Endothelial cell (in vitro differentiated cells): ENCODE results near the gene MGME1. TPM values are rescaled to one million over a fixed set of nuclear protein-coding genes. Genes with fewer than 3 reads are reported as not detected.
A peak's percentile ranks its signal among the peaks of the same experiment; 100 is the strongest.

ENCODE experiments used
- DNase-seq: peaks from one replicate; pipeline ENCODE4 v3.0.0; 2021; ENCODE audit warnings: low spot score
- H3K27ac Mint-ChIP-seq: one replicate; pipeline ENCODE4 v1.8.0; 2021; ENCODE audit warnings: mixed read lengths, inconsistent platforms; ENCODE audit not compliant: unreplicated experiment
- H3K27me3 Mint-ChIP-seq: one replicate; pipeline ENCODE4 v1.8.0; 2021; ENCODE audit warnings: mild to moderate bottlenecking, moderate library complexity, mixed read lengths, inconsistent platforms; ENCODE audit not compliant: unreplicated experiment
- H3K36me3 Mint-ChIP-seq: one replicate; pipeline ENCODE4 v1.8.0; 2021; ENCODE audit warnings: mild to moderate bottlenecking, low read depth, mixed read lengths, inconsistent platforms; ENCODE audit not compliant: unreplicated experiment
- H3K4me1 Mint-ChIP-seq: one replicate; pipeline ENCODE4 v1.8.0; 2021; ENCODE audit warnings: mild to moderate bottlenecking, mixed read lengths, inconsistent platforms; ENCODE audit not compliant: unreplicated experiment
- H3K4me3 Mint-ChIP-seq: one replicate; pipeline ENCODE4 v1.8.0; 2021; ENCODE audit warnings: mild to moderate bottlenecking, mixed read lengths, inconsistent platforms; ENCODE audit not compliant: unreplicated experiment
- H3K9me3 Mint-ChIP-seq: one replicate; pipeline ENCODE4 v1.8.0; 2021; ENCODE audit warnings: mixed read lengths, inconsistent platforms; ENCODE audit not compliant: unreplicated experiment
- CTCF ChIP-seq: fragments of 200-600 bp; sonication (generic); IDR thresholded peaks from one replicate; pipeline ENCODE4 v1.5.0; 2021; ENCODE audit warnings: antibody characterized with exemption; ENCODE audit not compliant: unreplicated experiment
- total RNA-seq: library from RNA; stranded (reverse); fragmentation: NEBNext Ultra II Directional; extraction: Animal tissue kit (Norgen Biotek cat#: 25700); gene quantifications from one replicate; pipeline ENCODE4 v1.2.1, GENCODE V29; 2021; ENCODE audit not compliant: unreplicated experiment

Gene MGME1
- total RNA-seq, 1 donor from 2014 or later = 17.5 TPM

- peaks cover 5% of the 10 kb centered on the region for H3K27me3 Mint-ChIP-seq
- no peaks in the 10 kb centered on the region for H3K9me3 Mint-ChIP-seq
- peaks cover 5% of the 10 kb centered on the region for H3K36me3 Mint-ChIP-seq
- peaks cover 57% of the 10 kb centered on the region for H3K4me1 Mint-ChIP-seq
- H3K27ac Mint-ChIP-seq = peak overlapping the region; percentile 80
- H3K4me3 Mint-ChIP-seq = peak overlapping the region; percentile 86
- TF ChIP-seq CTCF = no peak
- DNase-seq = no peak
Measured at GRCh38 chr20:17967521-17968365, 1.1 kb upstream of the MGME1 start.

- Mint-ChIP-seq H3K27ac (peak overlapping the region; percentile 95), H3K4me1 (peaks cover 61% of the 10 kb centered on the region), H3K27me3 (peaks cover 5% of the 10 kb centered on the region), H3K36me3 (peaks cover 5% of the 10 kb centered on the region), H3K4me3 (peak overlapping the region; percentile 95), H3K9me3 (no peaks in the 10 kb centered on the region)
- DNase-seq = peak; percentile 33
- TF ChIP-seq CTCF = no peak
Measured at GRCh38 chr20:17969278-17969883, 563 bp downstream of the MGME1 start.

- peak; percentile 9 for DNase-seq
- Mint-ChIP-seq H3K27me3 (peaks cover 4% of the 10 kb centered on the region), H3K36me3 (peaks cover 5% of the 10 kb centered on the region), H3K9me3 (no peaks in the 10 kb centered on the region), H3K27ac (peak overlapping the region; percentile 95), H3K4me3 (peak overlapping the region; percentile 95), H3K4me1 (peaks cover 55% of the 10 kb centered on the region)
- TF ChIP-seq CTCF = no peak
Measured at GRCh38 chr20:17969884-17970409, 1.1 kb downstream of the MGME1 start.

GRCh38 chr20:17971300-17972013 lies 2.6 kb downstream of the MGME1 start:
- Mint-ChIP-seq H3K4me1 (peaks cover 56% of the 10 kb centered on the region), H3K4me3 (peak overlapping the region; percentile 87), H3K27ac (peak overlapping the region; percentile 96), H3K27me3 (peaks cover 4% of the 10 kb centered on the region), H3K36me3 (peaks cover 8% of the 10 kb centered on the region), H3K9me3 (no peaks in the 10 kb centered on the region)
- no peak for TF ChIP-seq CTCF
- DNase-seq = no peak
